Activated naive CD8-positive, alpha-beta T cell treated with anti-CD3 and anti-CD28 coated beads, Interleukin-2, amount 50 U/mL, for 24 hours (primary cell): ENCODE results near the gene VMO1.

Experiments
- ATAC-seq: fragments of 150-1000 bp; cut with Tn5 transposase; one replicate; pipeline ENCODE4 v1.10.0; 2021
- DNase-seq: peaks from one replicate; pipeline ENCODE4 v3.0.0; 2021
- H3K27ac Mint-ChIP-seq: one replicate; pipeline ENCODE4 v1.8.0; 2021; ENCODE audit warnings: mild to moderate bottlenecking, mixed read lengths
- H3K27me3 Mint-ChIP-seq: one replicate; pipeline ENCODE4 v1.8.0; 2021; ENCODE audit warnings: mixed read lengths
- H3K36me3 Mint-ChIP-seq: one replicate; pipeline ENCODE4 v1.8.0; 2021; ENCODE audit warnings: low read depth, mixed read lengths
- H3K4me1 Mint-ChIP-seq: one replicate; pipeline ENCODE4 v1.8.0; 2021; ENCODE audit warnings: mixed read lengths
- H3K4me3 Mint-ChIP-seq: one replicate; pipeline ENCODE4 v1.8.0; 2021; ENCODE audit warnings: mild to moderate bottlenecking, moderate library complexity, mixed read lengths
- H3K9me3 Mint-ChIP-seq: one replicate; pipeline ENCODE4 v1.8.0; 2021; ENCODE audit warnings: mixed read lengths

The VMO1 gene

DNA sequence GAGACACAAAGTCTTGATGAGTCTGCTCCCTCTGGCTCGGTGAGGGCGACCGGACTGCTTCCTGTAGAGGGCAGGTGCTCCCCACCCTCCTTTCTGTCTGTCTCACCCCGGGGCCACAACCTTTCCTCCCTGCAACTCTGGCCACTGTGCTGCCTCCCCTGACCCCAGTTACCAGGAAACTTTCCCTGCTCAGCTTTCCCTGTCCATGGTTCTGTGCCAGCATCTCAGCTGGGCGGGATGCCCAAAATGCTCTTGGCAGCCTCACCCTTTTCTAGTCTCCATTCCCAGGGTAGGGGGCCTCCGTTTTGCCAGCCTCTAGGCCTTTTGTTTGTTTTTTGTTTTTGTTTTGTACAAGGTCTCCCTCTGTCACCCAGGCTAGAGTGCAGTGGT is 22.2 kb upstream of the VMO1 start:
- Mint-ChIP-seq H3K4me1 (peaks cover 8% of the 10 kb centered on the region), H3K27me3 (no peaks in the 10 kb centered on the region), H3K27ac (peak overlapping the region; percentile 7), H3K9me3 (no peaks in the 10 kb centered on the region), H3K36me3 (peaks cover 2% of the 10 kb centered on the region), H3K4me3 (peak overlapping the region; percentile 38)
- ATAC-seq (no peak), DNase-seq (no peak)

DNA sequence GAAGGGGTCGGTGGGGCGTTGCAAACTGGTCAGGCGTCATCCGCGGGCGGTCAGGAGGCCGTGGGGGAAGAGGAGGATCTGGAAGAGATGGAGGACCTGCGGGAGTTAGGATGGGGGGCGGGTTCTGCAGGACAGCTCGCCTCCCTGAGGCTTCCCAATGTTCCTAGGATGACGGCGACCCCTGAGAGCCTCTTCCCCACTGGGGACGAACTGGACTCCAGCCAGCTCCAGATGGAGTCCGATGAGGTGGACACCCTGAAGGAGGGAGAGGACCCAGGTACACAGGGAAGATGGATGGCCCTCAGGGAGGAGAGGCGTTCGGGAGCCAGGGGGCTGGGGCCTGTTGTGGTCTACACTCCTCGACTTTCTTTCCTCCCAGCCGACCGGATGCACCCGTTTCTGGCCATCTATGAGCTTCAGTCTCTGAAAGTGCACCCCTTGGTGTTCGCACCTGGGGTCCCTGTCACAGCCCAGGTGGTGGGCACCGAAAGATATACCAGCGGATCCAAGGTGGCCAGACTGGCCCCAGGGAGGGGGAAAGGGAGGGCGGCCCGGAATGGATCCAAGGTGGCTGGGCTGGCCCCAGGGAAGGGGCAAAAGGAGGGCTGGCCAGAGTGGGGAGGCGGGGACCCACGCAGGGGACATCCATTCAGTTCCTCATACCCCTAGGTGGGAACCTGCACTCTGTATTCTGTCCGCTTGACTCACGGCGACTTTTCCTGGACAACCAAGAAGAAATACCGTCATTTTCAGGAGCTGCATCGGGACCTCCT is 21.6 kb upstream of the VMO1 start:
- DNase-seq: no peak
- H3K9me3 Mint-ChIP-seq: no peaks in the 10 kb centered on the region
- no peak for ATAC-seq
- H3K4me1 Mint-ChIP-seq: peaks cover 8% of the 10 kb centered on the region
- H3K27me3 Mint-ChIP-seq: no peaks in the 10 kb centered on the region
- peaks cover 2% of the 10 kb centered on the region for H3K36me3 Mint-ChIP-seq
- H3K4me3 Mint-ChIP-seq: peak overlapping the region; percentile 54
- H3K27ac Mint-ChIP-seq: peak overlapping the region; percentile 7

DNA sequence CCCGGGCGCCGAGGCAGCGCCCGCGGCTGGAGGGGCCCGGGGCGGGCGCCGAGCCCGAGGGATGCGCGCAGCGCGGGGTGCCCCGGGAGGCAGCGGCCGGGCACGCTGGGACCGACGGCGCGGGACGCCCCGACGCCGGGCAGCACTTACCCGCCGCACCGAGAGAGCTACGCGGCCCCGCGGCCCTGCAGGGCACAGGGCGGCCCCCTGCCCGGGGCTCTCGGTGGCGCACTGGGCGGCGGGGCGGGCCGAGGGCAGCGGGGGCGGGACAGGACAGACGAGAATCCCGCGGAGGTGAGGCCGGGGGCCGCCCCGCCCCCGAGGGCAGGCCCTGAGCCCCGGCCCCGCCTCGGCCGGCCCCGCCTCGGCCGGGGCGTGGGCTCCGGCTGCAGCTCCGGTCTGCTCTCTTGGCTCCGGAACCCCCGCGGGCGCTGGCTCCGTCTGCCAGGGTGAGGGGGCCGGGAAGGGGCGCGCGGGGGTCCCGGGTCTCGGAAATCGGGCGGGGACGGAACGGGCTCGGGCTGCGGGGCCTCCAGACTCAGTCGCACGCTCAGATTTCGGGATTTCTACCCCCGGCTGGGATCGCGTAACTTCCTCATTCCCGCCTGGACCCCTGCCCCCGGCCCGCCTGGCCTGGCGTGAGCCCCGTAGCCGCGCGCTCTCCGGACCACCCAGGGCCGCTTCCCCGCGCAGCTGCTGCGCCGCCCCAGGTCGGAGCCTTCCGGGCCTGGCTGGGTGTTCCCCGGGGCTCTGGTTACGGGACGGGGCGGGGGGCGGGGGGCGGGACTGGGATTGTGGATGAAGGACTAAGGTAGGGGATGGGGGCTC is 20.8 kb upstream of the VMO1 start, which contains the start of gene PLD2:
PLD2 (plus strand) TSS at position 376 of the 828 bp plus-strand sequence. CDS start 621 bp downstream, outside the sequence.
- Mint-ChIP-seq H3K27me3 (no peaks in the 10 kb centered on the region), H3K9me3 (no peaks in the 10 kb centered on the region), H3K27ac (no peak within 1 kb of the TSS), H3K4me1 (peaks cover 8% of the 10 kb centered on the region), H3K4me3 (peak within 1 kb of the TSS; percentile 76), H3K36me3 (peaks cover 2% of the 10 kb centered on the region)
- ATAC-seq (peak; percentile 96), DNase-seq (peak; percentile 90)

DNA sequence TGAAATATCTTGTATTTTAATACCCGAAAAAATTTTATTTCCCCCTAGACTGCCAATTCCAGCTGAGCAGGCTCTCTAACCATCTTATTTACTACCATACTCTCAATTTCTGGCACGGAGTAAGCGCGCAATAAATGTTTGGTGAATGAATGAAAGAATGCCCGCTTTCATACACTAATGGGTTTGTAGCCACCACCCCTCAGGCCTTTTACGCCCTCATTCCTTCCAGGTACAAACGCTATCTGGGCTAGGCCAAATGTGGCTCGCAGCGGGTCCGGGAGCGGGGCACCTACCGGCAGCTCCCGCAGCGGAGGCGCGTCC is 20.3 kb upstream of the VMO1 start:
- ATAC-seq (no peak), DNase-seq (no peak)
- Mint-ChIP-seq H3K4me1 (peaks cover 8% of the 10 kb centered on the region), H3K4me3 (peak overlapping the region; percentile 76), H3K36me3 (peaks cover 2% of the 10 kb centered on the region), H3K9me3 (no peaks in the 10 kb centered on the region), H3K27ac (no peak overlapping the region), H3K27me3 (no peaks in the 10 kb centered on the region)

DNA sequence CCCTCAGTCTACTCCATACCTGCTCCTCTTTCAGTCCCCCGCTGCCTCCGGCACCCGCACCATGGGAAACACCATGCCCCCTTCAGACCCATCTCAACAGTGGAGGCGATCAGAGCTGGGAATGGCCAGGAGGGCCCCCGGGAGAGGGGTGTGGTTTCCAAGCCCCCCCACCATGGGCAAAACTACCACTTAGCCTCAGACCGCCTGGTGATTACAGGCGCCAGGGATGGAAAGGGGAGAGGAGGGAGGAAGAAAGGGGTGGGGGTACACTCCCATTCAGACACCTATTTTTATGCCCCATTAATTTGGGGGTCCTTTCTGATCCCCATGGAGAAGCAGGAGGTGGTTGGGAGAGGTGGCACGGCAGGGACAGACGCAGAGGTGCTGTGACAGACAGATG is 16.1 kb upstream of the VMO1 start, which contains the start of gene C17orf114:
C17orf114 (minus strand) TSS at position 101 of the 400 bp plus-strand sequence.
- no peaks in the 10 kb centered on the region for H3K9me3 Mint-ChIP-seq
- H3K4me1 Mint-ChIP-seq: peaks cover 17% of the 10 kb centered on the region
- DNase-seq: no peak
- ATAC-seq: no peak
- H3K27ac Mint-ChIP-seq: no peak within 1 kb of the TSS
- H3K27me3 Mint-ChIP-seq: no peaks in the 10 kb centered on the region
- H3K4me3 Mint-ChIP-seq: no peak within 1 kb of the TSS
- peaks cover 17% of the 10 kb centered on the region for H3K36me3 Mint-ChIP-seq

DNA sequence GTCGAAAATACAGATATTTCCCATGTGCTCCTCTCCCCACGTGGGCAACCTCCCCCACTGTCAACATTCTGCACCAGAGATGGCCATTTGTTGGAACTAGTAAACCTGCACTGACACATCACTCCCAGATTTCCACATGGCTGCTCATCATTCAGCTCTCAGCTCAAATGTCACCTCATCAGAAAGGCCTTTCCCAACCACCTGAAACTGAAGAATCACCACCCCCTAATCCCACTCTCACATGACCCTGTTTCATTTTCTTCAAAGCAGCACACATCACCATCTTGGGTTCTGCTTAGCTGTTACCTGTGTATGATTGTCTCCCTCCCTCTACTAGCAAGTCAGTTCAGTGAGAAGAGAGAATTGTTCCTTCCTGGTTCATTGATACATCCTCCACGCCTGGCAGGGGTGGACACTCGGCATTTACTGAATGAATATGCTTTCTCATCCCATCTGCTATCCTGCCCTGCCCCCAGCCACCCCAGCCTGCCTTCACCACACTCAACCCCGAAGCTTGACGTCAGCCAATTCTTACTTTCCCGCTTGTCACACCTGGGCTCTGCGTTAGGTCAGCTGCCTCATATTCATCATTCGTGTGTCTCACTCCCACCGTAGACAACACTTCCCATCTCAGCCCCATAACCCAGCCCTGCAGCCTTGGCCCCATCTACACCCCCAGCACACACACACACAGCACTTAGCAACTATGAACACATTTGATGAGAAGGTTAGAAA is 14.5 kb upstream of the VMO1 start:
- H3K9me3 Mint-ChIP-seq: no peaks in the 10 kb centered on the region
- no peaks in the 10 kb centered on the region for H3K27me3 Mint-ChIP-seq
- no peak for DNase-seq
- peak overlapping the region; percentile 5 for H3K27ac Mint-ChIP-seq
- peaks cover 23% of the 10 kb centered on the region for H3K36me3 Mint-ChIP-seq
- H3K4me3 Mint-ChIP-seq: no peak overlapping the region
- ATAC-seq: peak; percentile 55
- H3K4me1 Mint-ChIP-seq: peaks cover 22% of the 10 kb centered on the region

DNA sequence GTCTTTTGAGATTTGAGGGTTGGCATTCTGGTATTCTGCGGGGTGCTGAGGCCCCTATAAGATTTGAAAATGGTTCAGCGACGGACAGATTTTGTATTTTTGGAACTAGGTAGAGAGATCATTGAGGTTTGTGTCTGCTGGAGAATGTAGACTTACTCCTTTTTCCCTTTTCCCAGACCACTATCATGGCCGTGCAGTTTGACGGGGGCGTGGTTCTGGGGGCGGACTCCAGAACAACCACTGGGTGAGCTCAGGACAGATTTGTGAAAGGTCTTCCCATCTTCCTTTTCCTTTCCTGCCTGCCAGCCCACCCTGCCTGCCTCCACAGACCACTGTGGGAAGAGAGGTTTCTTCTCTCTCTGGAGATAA is 10.4 kb upstream of the VMO1 start:
- H3K36me3 Mint-ChIP-seq: peaks cover 23% of the 10 kb centered on the region
- H3K27ac Mint-ChIP-seq: peak overlapping the region; percentile 97
- peaks cover 7% of the 10 kb centered on the region for H3K27me3 Mint-ChIP-seq
- H3K9me3 Mint-ChIP-seq: no peaks in the 10 kb centered on the region
- DNase-seq (peak; percentile 55), ATAC-seq (no peak)
- H3K4me1 Mint-ChIP-seq: peaks cover 24% of the 10 kb centered on the region
- peak overlapping the region; percentile 100 for H3K4me3 Mint-ChIP-seq

DNA sequence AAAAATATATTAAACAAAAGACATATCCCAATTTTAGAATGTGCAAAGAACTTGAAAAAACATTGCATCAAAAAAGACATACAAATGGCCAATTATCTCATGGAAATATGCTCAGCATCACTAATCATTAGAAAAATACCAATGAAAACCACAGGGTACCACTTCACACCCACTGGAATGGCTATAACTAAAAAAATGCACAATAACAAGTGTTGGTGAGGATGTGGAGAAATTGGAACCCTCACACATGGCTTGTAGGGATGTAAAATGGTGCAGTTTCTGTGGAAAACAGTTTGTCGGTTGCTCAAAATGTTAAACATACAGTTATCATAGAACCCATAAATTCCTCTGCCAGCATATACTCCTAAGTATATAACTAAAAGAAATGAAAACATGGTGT is 9.0 kb upstream of the VMO1 start:
- H3K27ac Mint-ChIP-seq: peak overlapping the region; percentile 97

DNA sequence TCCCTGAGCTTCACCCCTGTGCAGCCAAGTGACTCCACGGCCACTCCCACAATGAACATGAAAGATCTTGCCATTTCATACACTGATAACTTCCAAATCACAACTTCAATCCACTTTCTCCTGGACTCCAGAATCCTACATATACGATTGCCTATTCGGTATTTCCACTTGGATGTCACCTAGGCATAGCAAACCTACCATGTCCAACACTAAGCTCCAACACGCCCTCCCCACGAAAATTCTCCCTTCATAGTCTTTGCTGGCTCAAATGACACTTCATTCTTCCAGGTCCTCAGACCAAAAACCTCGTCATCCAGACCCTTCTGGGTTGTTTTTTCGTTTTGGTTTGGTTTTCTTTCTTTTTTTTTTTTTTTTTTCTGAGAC is 4.5 kb upstream of the VMO1 start:
- Mint-ChIP-seq H3K36me3 (peaks cover 2% of the 10 kb centered on the region), H3K27me3 (peaks cover 37% of the 10 kb centered on the region), H3K27ac (peak overlapping the region; percentile 35), H3K9me3 (no peaks in the 10 kb centered on the region), H3K4me3 (peak overlapping the region; percentile 61), H3K4me1 (peaks cover 26% of the 10 kb centered on the region)
- DNase-seq (no peak), ATAC-seq (no peak)

More for the DNA sequence above, 9.0 kb upstream of the VMO1 start:
- Mint-ChIP-seq H3K4me1 (peaks cover 28% of the 10 kb centered on the region), H3K9me3 (no peaks in the 10 kb centered on the region), H3K4me3 (peak overlapping the region; percentile 100), H3K27me3 (peaks cover 7% of the 10 kb centered on the region), H3K36me3 (peaks cover 19% of the 10 kb centered on the region)
- no peak for ATAC-seq
- no peak for DNase-seq

DNA sequence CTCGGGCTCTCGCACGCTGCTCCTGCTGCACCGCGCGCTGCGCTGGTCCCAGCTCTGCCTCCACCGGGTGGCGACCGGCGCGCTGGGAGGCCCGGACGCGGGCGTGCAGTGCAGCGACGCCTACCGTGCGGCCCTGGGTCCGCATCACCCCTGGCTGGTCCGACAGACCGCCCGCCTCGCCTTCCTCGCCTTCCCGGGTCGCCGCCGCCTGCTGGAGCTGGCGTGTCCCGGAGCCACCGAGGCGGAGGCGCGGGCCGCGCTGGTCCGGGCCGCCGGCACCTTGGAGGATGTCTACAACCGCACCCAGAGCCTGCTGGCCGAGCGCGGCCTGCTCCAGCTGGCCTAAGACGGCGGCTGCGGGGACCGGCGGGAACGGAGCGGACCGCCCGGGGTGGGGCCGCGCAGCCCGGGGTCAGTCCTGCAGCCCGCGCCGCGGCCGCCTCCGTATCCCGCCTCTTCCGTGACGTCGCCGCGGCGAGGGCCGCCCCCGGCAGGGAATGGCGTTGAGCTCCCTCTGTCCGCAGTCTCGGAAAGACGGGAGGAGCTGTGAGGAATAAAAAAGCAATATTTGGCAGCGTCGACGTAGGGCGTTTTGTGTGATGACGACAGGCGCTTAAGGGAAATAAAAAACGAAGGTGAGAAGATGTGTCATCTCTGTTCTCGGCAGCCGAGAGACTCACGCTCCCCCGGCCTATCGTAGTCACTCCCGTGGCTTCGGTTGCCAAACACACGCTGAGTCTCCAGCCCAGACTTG is 4.0 kb upstream of the VMO1 start:
- Mint-ChIP-seq H3K36me3 (peaks cover 2% of the 10 kb centered on the region), H3K4me1 (peaks cover 27% of the 10 kb centered on the region), H3K27me3 (peaks cover 43% of the 10 kb centered on the region), H3K9me3 (no peaks in the 10 kb centered on the region), H3K4me3 (peak overlapping the region; percentile 78), H3K27ac (peak overlapping the region; percentile 35)
- ATAC-seq (peak; percentile 93), DNase-seq (peak; percentile 87)

DNA sequence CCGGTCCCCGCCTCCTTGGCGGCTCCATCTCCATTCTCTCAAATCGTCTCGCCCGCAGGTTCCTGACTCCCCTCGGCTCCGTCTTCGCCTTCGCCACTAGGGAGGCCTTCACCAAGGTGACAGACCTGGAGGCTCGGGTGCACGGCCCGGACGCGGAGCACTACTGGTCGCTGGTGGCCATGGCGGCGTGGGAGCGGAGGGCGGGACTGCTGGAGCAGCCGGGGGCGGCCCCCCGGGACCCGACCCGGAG is 3.5 kb upstream of the VMO1 start:
- H3K9me3 Mint-ChIP-seq: no peaks in the 10 kb centered on the region

DNA sequence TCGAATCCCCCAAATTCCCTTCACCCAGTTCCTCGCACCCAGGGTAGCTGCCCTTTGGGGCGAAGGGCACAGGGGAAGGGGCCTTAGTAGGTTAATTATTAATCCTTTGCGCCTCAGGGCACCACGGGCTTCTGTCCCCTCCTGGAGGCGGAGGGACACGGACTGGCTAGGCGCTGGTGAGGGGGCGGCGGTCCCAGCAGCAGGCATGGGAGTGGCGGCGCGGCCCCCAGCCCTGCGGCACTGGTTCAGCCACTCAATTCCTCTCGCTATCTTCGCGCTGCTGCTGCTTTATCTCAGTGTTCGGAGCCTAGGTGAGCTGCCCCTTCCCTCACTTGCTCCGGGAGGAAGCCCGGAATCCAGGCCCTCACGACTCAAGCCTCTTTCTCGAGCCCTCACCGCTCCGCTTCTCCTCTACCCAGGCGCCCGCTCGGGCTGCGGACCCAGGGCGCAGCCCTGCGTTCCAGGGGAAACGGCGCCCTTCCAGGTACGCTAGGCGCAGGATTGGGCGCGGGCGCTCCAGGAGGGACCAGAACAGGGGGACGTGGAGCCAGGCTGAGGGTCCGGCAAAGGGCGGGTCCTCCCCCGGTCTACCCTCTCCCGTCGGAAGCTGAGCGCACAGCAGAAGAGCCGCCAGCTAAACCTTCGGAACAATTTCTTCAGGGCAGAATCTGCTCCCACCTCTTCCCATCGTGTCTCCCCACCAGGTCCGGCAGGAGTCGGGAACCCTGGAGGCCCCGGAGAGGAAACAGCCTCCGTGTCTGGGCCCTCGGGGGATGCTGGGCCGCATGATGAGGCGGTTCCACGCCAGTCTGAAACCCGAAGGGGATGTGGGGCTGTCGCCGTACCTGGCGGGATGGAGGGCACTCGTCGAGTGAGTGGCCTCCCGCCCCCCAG is 2.9 kb upstream of the VMO1 start, which contains the start of gene GLTPD2:
GLTPD2 (plus strand) TSS at position 158 of the 894 bp plus-strand sequence; CDS start at position 206, 48 bp downstream.
- Mint-ChIP-seq H3K4me1 (peaks cover 27% of the 10 kb centered on the region), H3K9me3 (no peaks in the 10 kb centered on the region), H3K27ac (no peak within 1 kb of the TSS), H3K36me3 (peaks cover 2% of the 10 kb centered on the region), H3K27me3 (peaks cover 51% of the 10 kb centered on the region), H3K4me3 (peak within 1 kb of the TSS; percentile 78)
- ATAC-seq: no peak
- DNase-seq: no peak

More for the DNA sequence above, 3.5 kb upstream of the VMO1 start:
- peaks cover 45% of the 10 kb centered on the region for H3K27me3 Mint-ChIP-seq
- peaks cover 2% of the 10 kb centered on the region for H3K36me3 Mint-ChIP-seq
- DNase-seq: no peak
- H3K27ac Mint-ChIP-seq: no peak overlapping the region
- peak overlapping the region; percentile 78 for H3K4me3 Mint-ChIP-seq
- H3K4me1 Mint-ChIP-seq: peaks cover 27% of the 10 kb centered on the region
- no peak for ATAC-seq

DNA sequence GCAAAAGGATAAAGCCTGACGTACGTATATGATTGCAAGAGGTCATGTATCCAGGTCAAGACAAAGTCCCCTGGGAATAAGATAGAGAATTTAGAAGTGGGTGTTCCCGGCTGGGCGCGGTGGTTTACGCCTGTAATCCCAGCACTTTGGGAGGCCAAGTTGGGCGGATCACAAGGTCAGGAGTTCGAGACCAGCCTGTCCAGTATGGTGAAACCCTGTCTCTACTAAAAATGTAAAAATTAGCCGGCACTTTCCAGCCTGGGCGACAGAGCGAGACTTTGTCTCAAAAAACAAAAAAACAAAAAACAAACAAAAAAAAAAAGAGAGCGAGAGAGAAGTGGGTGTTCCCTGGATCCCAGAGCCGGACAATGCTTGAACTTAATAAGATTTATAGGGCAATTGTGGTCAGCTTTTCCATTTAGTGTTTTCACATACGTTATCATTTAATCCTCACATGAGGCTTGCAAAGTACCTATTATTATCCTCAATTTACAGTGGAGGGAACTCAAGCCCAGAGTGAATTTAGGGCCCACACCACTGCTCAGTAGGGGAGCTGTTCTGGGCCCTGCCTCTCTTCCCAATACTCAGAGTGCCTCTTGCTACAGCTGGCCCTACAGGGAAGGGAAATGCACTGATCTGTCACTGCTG is 2.1 kb upstream of the VMO1 start:
- peaks cover 55% of the 10 kb centered on the region for H3K27me3 Mint-ChIP-seq
- no peak overlapping the region for H3K27ac Mint-ChIP-seq
- no peaks in the 10 kb centered on the region for H3K9me3 Mint-ChIP-seq
- H3K4me1 Mint-ChIP-seq: peaks cover 27% of the 10 kb centered on the region
- ATAC-seq: no peak
- no peak for DNase-seq
- no peak overlapping the region for H3K4me3 Mint-ChIP-seq
- peaks cover 2% of the 10 kb centered on the region for H3K36me3 Mint-ChIP-seq
